ENCODE results near the gene ALK. TPM values are rescaled to one million over a fixed set of nuclear protein-coding genes. Genes with fewer than 3 reads are reported as not detected.

ALK gene
- polyA plus RNA-seq, 1 of the 3 experiments (the other 2 are of a cell fraction): 0.30 TPM

DNA sequence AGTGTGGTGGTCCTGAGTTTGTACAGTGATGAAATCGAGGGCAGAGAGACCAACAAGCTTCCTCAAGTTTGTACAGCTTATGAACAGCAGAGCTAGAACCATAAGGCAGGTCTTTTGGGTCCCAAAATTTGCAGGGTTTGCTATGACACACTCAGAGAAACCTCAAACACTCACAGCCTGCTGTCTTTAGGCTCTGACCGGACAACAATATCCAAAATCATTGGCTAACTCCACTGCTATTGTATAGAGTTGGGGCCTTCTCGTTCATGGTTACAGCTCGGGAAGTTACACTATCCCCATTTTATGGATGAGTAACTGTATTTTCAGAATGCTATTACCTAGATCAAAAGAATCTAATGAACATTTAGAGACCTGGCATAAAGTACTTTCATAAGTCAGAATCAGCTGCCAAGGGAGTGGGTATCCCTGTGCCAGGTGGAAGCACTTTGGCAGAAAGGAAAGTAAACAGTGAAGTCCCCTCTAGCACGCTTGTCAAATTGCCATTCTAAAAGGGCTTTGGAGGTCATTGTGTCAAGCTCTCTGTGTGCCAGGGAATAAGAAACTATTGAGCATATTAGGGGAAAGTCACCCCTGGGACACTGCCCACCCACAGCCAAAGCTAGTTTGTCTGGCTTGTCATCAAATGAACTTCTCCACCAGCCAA, 331.8 kb downstream of the ALK start:
- no peaks in the 10 kb centered on the region for H4K20me1 ChIP-seq (ENCODE audit: insufficient read depth)
- 49% methylated on average over 5 of the region's 5 CpGs for WGBS (ENCODE audit: low lambda C conversion rate)
- no peak overlapping the region for H3K9ac ChIP-seq
- H2AFZ ChIP-seq (ENCODE audit: low read depth): no peak overlapping the region
- no peaks in the 10 kb centered on the region for H3K9me2 ChIP-seq
- H3F3A ChIP-seq (replicated peaks; ENCODE audit: insufficient read depth): no peaks in the 10 kb centered on the region
- no peak overlapping the region for H3K4me3 ChIP-seq (ENCODE audit: low read depth in 2 of 2, low read length in 1 of 2)
- H3K4me1 ChIP-seq (ENCODE audit: control insufficient read depth in 1 of 2, insufficient read depth in 2 of 2, low read depth in 1 of 2, low read length in 1 of 2): peaks cover 0 to 30% of the 10 kb centered on the region in 2 experiments; a peak in 2 of 4 replicates
- TF ChIP-seq RXRA (IDR thresholded peaks at IDR 0.05; ENCODE audit: borderline replicate concordance, low read depth) (no peak), SIN3A (IDR thresholded peaks at IDR 0.05; ENCODE audit: borderline replicate concordance, low read depth, low read length) (no peak), PBX3 (IDR thresholded peaks at IDR 0.05) (no peak), NFIC (IDR thresholded peaks at IDR 0.05; ENCODE audit: borderline replicate concordance) (no peak), YY1 (IDR thresholded peaks at IDR 0.05; ENCODE audit: low read depth) (no peak), MXI1 (IDR thresholded peaks at IDR 0.05; ENCODE audit: low read depth, low read length) (no peak), JUND (IDR thresholded peaks at IDR 0.05) (no peak), TAF1 (IDR thresholded peaks at IDR 0.05; ENCODE audit: borderline replicate concordance, low read depth, low read length) (no peak)
- TF ChIP-seq, protein P1, sequence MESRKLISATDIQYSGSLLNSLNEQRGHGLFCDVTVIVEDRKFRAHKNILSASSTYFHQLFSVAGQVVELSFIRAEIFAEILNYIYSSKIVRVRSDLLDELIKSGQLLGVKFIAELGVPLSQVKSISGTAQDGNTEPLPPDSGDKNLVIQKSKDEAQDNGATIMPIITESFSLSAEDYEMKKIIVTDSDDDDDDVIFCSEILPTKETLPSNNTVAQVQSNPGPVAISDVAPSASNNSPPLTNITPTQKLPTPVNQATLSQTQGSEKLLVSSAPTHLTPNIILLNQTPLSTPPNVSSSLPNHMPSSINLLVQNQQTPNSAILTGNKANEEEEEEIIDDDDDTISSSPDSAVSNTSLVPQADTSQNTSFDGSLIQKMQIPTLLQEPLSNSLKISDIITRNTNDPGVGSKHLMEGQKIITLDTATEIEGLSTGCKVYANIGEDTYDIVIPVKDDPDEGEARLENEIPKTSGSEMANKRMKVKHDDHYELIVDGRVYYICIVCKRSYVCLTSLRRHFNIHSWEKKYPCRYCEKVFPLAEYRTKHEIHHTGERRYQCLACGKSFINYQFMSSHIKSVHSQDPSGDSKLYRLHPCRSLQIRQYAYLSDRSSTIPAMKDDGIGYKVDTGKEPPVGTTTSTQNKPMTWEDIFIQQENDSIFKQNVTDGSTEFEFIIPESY (IDR thresholded peaks at IDR 0.05; ENCODE audit: borderline replicate concordance, low read depth): no peak
- TF ChIP-seq, protein P2, sequence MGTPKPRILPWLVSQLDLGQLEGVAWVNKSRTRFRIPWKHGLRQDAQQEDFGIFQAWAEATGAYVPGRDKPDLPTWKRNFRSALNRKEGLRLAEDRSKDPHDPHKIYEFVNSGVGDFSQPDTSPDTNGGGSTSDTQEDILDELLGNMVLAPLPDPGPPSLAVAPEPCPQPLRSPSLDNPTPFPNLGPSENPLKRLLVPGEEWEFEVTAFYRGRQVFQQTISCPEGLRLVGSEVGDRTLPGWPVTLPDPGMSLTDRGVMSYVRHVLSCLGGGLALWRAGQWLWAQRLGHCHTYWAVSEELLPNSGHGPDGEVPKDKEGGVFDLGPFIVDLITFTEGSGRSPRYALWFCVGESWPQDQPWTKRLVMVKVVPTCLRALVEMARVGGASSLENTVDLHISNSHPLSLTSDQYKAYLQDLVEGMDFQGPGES (IDR thresholded peaks at IDR 0.05; ENCODE audit: low read depth, low read length): no peak
- DNase-seq: no peak
- no peaks in the 10 kb centered on the region for H3K9me3 ChIP-seq
- H3K36me3 ChIP-seq (replicated peaks in 1 of 2; ENCODE audit: control insufficient read depth in 1 of 2, insufficient read depth in 2 of 2, low read length in 1 of 2): no peaks in the 10 kb centered on the region
- H3K27ac ChIP-seq (ENCODE audit: low read depth in 2 of 2, low read length in 1 of 2): peak overlapping the region in 1 of 2 experiments; percentile 64; a peak in 1 of 4 replicates
- peaks cover 7% of the 10 kb centered on the region; the same call in 1 of the 2 replicates for H3K27me3 ChIP-seq (ENCODE audit: insufficient read depth)
- POLR2A ChIA-PET: interaction anchor here (2.2 kb wide), 1 partner anchor 103 kb away, joined by 5 read pairs; no protein-coding TSS in a partner anchor
- CTCF ChIA-PET: interaction anchor here (0.8 to 1.4 kb wide), 3 partner anchors 9 to 281 kb away, joined by 3 read pairs; no protein-coding TSS in a partner anchor
- H3K4me2 ChIP-seq: no peak overlapping the region
- no peaks in the 10 kb centered on the region for H3K79me2 ChIP-seq (ENCODE audit: insufficient read depth)
